HG02840 (cell line): Measurements from ENCODE around the gene RNASE4.
"Not testable (repeated sequence)": the region's sequence is repeated elsewhere in the genome, so short reads cannot be mapped to it uniquely, and the experiment has no call there.

ENCODE experiments used
- ATAC-seq: cut with Tn5 transposase; IDR thresholded peaks from one replicate; pipeline ENCODE4 v1.9.1; 2021; ENCODE audit warnings: mild to moderate bottlenecking, moderate library complexity, moderate number of reproducible peaks; ENCODE audit not compliant: unreplicated experiment, low FRiP score

Gene RNASE4

DNA sequence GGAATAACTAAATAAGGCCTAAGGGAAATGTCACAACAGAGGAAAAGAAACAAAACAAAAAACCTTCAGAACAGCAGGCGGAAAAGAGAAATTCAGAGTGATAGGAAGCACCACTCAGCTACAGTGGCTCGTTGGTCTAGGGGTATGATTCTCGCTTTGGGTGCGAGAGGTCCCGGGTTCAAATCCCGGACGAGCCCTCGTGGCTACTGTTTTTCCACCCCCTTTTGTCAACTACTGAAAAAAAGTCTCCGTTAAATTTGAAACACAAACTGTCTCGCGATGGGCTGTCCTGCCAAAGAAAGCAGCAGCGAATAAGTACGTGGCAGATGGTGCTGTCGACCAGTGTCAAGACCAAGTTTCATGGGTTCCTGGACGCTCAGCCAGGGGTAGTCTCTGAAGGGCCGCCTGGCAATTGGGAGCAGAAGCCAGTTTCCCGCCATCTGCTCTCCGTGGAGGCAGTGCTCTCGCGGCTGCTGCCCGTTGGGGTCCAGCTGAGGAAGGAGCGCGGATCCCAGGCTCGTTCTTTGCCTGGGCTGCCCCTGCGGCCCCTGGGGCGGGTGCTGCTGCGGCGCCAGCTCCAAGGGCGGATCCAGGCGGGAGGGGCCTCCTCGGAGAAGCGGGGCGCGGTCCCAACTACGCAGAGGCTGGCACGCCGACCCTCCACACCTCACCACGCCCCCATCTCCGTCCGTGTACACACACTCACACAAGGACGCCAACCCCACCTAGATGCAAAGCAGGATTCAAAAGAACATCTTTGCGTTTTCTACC lies at the start of gene RNASE4:
Gene RNASE4, plus strand, starts transcription at position 670 of the 771 bp plus-strand sequence. CDS start 14,812 bp downstream, outside the sequence.
- peak; percentile 39 for ATAC-seq

- ATAC-seq, result no peak
Observed at GRCh38 chr14:20641591-20641990, 42.8 kb upstream of the RNASE4 start, which contains the start of gene OR6S1. Gene OR6S1, minus strand, starts transcription at chr14:20641691. Its CDS starts 0 bp downstream, at chr14:20641691.

GRCh38 chr14:20642182-20642581 lies 42.2 kb upstream of the RNASE4 start:
- ATAC-seq, result no peak

DNA sequence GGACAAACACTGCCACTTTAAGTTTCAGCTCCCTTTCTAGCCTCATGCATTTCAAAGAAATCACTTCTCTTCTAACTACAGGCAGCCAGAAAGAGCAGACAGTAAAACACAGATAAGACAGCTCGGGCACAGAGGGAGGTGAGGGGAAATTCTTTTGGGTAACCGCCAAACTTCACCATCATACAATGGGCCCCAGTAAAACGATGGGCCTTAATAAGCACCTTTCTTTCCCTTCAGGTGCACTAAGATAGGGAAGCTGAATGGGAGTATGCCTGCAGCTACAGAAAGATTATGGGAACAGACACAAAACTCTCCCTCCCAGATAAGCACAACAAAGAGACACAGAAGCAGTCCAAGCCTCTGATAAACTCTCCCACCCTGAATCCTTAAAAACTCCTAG lies 41.6 kb upstream of the RNASE4 start:
- not testable (repeated sequence) for ATAC-seq

DNA sequence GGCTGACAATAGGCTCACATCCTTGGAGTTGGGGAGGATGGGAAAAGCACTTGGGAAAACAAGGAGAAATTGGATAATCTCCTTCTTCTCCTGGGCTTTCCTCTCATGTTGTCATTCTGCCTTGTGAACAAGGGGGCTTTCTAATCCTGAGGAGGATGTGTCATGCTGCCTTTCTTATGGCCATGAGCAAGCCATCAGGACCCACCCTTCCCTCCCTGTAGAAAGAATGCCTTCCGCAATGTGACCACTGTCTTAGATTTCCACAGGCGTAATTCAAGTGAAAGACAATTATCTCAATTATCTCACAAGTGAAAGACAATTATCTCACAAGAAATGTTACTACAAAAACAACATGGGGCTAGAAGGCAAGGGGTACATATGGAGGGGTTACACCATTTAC lies 39.8 kb upstream of the RNASE4 start:
- ATAC-seq, result no peak

DNA sequence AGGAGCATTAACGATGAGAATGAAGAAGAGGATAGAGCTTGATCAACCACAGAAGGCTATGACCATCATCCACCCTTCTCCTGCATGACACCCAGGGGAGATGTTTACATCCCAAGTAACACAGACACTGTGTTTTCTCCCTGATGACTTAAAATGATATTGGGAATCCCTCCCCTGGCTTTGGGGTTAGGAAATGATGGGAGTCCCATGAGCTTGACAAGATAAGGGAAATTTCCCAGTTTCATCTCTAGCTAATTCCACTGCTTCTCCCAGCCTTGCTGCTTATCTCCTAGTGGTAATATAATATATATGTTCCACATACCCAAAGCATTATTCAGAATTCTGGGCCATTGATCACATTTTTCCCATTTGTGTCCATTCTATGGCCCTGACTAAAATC lies 38.9 kb upstream of the RNASE4 start:
- no peak for ATAC-seq

DNA sequence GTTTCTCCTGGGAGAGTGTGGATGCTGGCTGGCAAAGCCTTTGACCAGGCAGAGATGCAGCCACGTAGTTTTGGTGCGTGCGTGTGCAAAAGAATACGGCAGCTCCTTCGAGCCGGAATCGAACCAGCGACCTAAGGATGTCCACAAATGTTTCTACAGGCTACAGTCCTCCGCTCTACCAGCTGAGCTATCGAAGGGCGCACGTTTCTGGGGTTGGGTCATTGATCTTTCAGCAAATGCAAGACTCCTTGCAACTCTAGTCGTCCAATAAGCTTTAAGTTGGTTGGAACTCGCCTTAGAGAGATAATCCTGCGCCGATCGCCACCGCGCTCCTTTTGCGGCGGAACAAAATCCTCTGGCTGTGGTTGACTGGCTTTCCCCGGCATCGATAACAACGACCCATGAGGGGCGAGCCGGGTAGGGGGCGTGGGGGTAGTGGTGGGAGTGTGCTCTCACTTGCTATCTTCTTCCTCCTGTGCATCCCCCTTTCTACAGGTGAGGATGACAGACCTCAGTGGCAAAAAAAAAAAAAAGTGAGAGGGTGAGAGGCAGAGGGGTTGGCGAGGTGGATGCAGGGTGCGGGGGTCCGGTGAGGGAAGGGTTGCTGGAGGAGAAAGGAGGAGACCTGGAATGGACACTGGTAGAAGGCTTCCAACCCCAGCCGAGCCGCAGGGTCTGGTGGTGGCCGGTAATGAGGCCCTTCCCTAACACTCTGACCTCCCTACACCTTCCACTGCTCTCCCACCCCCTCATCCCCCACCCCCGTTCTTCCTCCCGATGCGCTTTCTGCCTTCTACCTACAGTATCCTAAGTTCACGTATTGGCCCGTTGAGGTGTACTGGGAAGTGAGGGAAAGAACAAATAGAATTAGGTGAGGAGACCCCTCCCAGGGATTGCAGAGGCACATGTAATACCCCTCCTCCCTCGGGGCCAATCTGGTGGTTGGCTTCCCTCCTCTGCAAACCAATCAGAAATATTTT lies 31.1 kb upstream of the RNASE4 start:
- ATAC-seq, result no peak

GRCh38 chr14:20655851-20656250 lies 28.5 kb upstream of the RNASE4 start:
- ATAC-seq, result no peak

DNA sequence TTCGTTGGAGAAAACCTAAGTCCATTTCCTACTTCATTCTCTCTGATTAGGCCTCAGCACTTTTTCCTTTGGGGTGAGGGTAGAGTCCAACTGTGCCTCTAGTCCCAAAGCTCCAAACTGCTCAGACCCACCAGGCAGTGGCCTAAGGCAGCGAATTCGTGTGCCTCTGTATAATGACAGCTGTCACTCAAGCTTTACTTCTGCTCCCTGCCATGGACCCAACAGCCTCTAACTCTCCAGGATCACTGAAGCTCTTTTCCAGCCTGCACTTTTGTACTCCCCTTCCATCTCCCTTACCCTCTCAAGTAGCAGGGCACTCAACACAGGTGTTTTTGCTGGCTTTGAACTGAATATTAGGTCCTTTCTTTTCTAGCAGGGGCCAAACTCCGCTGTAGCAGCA lies 28.1 kb upstream of the RNASE4 start:
- no peak for ATAC-seq

DNA sequence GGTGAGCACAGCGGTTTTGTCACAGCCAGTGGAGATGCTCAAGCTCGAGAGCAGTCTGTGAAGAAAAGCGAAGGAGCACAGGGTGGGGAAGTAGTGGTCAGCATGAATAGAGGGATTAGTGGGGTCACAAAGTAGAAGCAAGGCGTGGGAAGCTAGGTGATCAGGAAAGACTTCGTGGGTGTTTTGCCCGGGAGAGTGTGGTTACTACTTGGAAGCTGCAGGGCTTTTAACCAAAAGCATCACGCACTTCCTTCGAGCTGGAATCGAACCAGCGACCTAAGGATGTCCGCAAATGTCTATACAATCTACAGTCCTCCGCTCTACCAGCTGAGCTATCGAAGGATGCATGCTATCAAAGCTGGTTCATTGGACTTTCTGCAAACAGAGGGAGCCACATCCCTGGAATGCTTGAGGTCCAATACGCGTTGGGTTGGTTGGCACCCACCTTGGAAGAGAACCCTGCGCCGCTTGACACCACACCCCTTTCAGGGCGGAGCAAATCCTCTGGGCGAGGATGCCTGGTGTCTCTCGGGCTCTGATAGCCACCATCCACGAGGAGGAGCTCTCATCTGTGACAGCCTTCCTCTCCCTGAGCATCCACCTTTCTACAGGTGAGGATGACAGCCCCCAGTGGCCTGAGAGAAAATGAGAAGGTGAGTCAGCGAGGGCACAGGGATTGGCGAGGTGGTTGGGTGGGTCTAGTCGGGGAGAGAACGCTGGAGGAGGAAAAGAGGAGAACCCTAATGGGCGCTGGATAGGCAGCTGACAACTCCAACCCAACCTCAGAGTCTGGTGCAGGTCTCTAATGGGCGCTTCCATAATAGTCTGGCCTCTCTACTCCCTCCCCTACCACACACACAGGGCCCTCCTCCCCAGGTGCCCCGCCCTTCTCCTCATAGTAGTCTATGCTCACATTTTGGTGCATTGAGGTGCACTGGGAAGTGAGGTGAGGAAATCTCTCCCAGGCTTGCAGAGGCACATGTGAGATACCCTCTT lies 26.8 kb upstream of the RNASE4 start:
- ATAC-seq, result no peak

DNA sequence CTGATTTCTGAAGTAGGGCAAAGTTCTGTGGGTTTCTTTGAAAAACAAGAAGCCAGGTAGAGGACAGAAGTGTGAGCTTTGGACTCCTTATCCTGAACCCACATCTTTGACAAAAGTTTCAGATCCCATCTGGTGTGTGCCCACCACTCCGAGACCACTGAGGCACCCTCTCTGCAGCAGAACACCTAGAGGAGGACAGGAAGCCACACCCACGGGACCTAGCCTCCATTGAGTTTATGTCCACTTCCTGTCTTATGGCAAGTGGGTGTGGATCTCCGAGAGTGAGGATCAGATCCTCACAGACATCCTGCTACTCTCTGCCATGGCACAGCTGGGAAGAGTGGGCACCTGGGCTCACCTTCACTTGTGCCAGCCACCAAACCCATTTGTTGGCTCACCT lies 26.1 kb upstream of the RNASE4 start:
- ATAC-seq, result no peak

- ATAC-seq, result no peak
Observed at GRCh38 chr14:20659336-20659735, 25.0 kb upstream of the RNASE4 start.

GRCh38 chr14:20659813-20660395 lies 24.5 kb upstream of the RNASE4 start:
- no peak for ATAC-seq

- ATAC-seq, result no peak
Observed at GRCh38 chr14:20661197-20661596, 23.2 kb upstream of the RNASE4 start.

DNA sequence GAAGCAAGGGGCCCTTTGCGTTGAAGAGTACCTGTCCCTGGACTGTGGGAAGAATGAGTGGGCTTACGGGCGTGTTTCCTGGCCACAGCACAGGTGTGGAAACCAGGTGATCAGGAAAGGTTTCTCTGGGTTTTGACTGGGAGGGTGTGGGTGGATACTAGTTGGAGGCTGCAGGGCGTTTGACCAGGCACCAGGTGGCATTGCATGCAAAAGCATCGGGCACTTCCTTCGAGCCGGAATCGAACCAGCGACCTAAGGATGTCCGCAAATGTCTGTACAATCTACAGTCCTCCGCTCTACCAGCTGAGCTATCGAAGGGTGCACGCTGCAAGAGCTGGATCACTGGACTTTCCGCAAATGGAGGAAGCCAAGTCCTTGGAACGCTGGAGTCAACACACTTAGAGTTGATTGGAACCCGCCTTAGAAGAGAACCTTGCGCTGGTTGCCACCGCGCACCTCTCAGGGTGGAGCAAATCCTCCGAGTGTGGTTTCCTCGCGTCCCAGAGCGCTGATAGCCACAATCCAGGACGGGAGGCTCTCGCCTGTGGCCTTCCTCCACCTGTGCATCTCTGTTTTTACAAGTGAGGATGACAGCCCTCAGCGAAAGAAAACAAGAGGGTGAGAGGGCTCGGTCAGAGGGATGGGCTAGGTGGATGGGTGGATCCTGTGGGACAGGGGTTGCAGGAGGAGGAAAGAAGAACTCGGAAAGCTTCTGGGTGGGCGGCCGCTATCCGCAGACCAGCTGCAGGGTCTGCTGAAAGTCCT lies 21.2 kb upstream of the RNASE4 start:
- peak; percentile 51 for ATAC-seq

GRCh38 chr14:20666400-20666961 lies 17.9 kb upstream of the RNASE4 start:
- ATAC-seq, result not testable (repeated sequence)

- ATAC-seq, result peak; percentile 66
Observed at GRCh38 chr14:20667957-20668356, 16.4 kb upstream of the RNASE4 start.

DNA sequence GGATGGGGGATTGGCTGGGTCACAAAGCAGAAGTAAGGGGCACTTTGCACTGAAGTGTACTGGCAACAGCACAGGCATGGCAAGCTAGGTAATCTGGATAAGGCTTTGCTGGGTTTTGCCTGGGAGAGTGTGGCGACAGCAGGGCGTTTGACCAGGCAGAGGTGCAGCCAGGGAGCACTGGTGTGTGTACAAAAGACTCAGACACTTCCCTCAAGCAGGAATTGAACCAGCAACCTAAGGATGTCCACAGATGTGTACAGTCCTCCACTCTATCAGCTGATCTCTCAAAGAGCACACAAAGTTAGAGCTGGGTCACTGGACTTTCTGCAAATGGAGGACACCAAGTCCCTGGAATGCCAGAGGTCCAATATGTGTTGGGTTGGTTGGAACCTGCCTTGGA lies 15.4 kb upstream of the RNASE4 start:
- ATAC-seq, result no peak
